Ishikawa (cell line): Measurements from ENCODE around the gene HOATZ.

Source experiments
- CEBPB ChIP-seq: IDR thresholded peaks from 2 replicates; pipeline ENCODE4 v1.6.1; 2012
- CREB1 ChIP-seq: IDR thresholded peaks from 2 replicates; pipeline ENCODE4 v1.6.1; 2012; ENCODE audit warnings: low read depth
- EGR1 ChIP-seq: IDR thresholded peaks from 2 replicates; pipeline ENCODE4 v1.6.1; 2012
- EP300 ChIP-seq: IDR thresholded peaks from 2 replicates; pipeline ENCODE4 v1.6.1; 2012; ENCODE audit warnings: borderline replicate concordance
- FOXM1 ChIP-seq: IDR thresholded peaks from 2 replicates; pipeline ENCODE4 v1.6.1; 2012; ENCODE audit warnings: low read depth, borderline replicate concordance
- NFIC ChIP-seq: IDR thresholded peaks from 2 replicates; pipeline ENCODE4 v1.6.1; 2012
- RAD21 ChIP-seq: IDR thresholded peaks from 2 replicates; pipeline ENCODE4 v1.6.1; 2012; ENCODE audit warnings: low read depth
- TAF1 ChIP-seq: IDR thresholded peaks from 2 replicates; pipeline ENCODE4 v1.6.1; 2012; ENCODE audit warnings: low read depth, mild to moderate bottlenecking
- TCF12 ChIP-seq: IDR thresholded peaks from 2 replicates; pipeline ENCODE4 v1.6.1; 2012; ENCODE audit warnings: low read depth
- TEAD4 ChIP-seq: IDR thresholded peaks from 2 replicates; pipeline ENCODE4 v1.6.1; 2012
- YY1 ChIP-seq: IDR thresholded peaks from 2 replicates; pipeline ENCODE4 v1.6.1; 2012; ENCODE audit warnings: low read depth
- TF ChIP-seq, protein P1 (sequence below): IDR thresholded peaks from 2 replicates; pipeline ENCODE4 v1.6.1; 2012
- TF ChIP-seq, protein P2 (sequence below): IDR thresholded peaks from 2 replicates; pipeline ENCODE4 v1.6.1; 2012; ENCODE audit warnings: low read depth, mild to moderate bottlenecking
- TF ChIP-seq, protein P3 (sequence below): IDR thresholded peaks from 2 replicates; pipeline ENCODE4 v1.6.1; 2012

DNA sequence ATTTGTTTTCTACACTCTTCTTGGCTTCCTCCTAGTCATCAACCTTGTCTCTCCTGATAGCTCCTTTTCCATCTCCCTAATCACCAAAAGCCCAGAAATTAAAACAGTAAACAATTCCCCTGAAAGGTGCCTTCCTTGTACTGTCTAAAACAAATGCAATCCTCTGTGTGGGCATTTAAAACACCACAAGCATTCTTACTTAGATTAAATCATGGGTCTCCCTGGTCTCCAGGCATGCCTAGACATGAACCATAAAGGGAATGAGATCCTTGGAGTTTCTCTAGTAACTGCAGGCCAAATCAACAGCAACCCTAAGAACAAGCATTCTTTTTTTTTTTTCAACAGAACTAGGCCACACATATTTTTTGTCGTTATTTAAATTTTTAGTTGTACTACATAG is 4.3 kb upstream of the HOATZ start:
- no peak for TF ChIP-seq TCF12
- no peak for TF ChIP-seq RAD21
- no peak for TF ChIP-seq CEBPB
- TF ChIP-seq TEAD4: no peak
- TF ChIP-seq, protein P1, sequence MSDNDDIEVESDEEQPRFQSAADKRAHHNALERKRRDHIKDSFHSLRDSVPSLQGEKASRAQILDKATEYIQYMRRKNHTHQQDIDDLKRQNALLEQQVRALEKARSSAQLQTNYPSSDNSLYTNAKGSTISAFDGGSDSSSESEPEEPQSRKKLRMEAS: no peak
- no peak for TF ChIP-seq EGR1
- TF ChIP-seq NFIC: no peak
- TF ChIP-seq EP300: no peak
- TF ChIP-seq YY1: no peak
- TF ChIP-seq, protein P2, sequence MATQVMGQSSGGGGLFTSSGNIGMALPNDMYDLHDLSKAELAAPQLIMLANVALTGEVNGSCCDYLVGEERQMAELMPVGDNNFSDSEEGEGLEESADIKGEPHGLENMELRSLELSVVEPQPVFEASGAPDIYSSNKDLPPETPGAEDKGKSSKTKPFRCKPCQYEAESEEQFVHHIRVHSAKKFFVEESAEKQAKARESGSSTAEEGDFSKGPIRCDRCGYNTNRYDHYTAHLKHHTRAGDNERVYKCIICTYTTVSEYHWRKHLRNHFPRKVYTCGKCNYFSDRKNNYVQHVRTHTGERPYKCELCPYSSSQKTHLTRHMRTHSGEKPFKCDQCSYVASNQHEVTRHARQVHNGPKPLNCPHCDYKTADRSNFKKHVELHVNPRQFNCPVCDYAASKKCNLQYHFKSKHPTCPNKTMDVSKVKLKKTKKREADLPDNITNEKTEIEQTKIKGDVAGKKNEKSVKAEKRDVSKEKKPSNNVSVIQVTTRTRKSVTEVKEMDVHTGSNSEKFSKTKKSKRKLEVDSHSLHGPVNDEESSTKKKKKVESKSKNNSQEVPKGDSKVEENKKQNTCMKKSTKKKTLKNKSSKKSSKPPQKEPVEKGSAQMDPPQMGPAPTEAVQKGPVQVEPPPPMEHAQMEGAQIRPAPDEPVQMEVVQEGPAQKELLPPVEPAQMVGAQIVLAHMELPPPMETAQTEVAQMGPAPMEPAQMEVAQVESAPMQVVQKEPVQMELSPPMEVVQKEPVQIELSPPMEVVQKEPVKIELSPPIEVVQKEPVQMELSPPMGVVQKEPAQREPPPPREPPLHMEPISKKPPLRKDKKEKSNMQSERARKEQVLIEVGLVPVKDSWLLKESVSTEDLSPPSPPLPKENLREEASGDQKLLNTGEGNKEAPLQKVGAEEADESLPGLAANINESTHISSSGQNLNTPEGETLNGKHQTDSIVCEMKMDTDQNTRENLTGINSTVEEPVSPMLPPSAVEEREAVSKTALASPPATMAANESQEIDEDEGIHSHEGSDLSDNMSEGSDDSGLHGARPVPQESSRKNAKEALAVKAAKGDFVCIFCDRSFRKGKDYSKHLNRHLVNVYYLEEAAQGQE: no peak
- TF ChIP-seq CREB1: no peak
- TF ChIP-seq FOXM1: no peak
- TF ChIP-seq TAF1: no peak
- TF ChIP-seq, protein P3, sequence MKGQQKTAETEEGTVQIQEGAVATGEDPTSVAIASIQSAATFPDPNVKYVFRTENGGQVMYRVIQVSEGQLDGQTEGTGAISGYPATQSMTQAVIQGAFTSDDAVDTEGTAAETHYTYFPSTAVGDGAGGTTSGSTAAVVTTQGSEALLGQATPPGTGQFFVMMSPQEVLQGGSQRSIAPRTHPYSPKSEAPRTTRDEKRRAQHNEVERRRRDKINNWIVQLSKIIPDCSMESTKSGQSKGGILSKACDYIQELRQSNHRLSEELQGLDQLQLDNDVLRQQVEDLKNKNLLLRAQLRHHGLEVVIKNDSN: no peak
